Activated naive CD4-positive, alpha-beta T cell treated with anti-CD3 and anti-CD28 coated beads, Interleukin-2, amount 50 U/mL, for 16 hours (primary cell): ENCODE data around the gene HS6ST1.

ENCODE experiments used
- DNase-seq: peaks from one replicate; pipeline ENCODE4 v3.0.0-alpha.2; 2020

The HS6ST1 gene

GRCh38 chr2:128298286-128298685, 20.4 kb downstream of the HS6ST1 start:
- no peak for DNase-seq

GRCh38 chr2:128293870-128294455, 24.7 kb downstream of the HS6ST1 start:
- no peak for DNase-seq

GRCh38 chr2:128293426-128293755, 25.3 kb downstream of the HS6ST1 start:
- no peak for DNase-seq

- DNase-seq = no peak
Observed at GRCh38 chr2:128292599-128293425, 25.9 kb downstream of the HS6ST1 start.

- DNase-seq = no peak
Observed at GRCh38 chr2:128291844-128292598, 26.6 kb downstream of the HS6ST1 start.

DNA sequence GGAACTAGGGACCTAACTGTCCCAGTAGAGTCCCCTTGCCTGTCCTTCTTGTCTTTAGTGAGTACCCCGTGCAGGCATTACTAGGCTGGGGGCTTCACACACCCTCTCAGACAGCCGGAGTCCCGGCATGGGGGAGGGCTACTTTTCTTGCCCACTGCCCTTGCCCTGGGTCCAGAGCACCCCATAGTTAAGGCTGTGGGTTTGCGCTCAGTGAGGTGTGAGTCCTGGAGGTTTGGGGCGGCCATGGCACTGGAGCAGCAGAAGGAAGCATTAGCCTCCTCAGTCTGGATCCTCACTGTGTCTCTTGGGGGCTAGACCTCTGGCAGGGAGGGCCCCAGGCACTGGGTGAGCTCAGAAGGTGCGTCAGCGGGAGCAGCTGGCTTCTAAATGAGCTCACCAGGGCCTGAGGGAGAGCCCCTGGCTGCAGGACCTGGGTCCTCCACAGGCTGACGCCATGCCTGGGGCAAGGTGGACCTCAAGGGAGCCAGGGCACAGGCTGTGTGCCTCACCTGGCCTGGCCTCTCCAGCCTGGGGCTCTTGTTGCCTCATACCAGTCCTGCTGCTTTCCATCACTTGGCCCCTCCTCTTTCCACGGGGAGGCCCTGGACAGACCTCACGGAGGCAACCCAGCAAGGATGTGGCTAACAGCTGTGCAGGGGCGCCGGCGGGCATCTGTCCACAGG, 27.4 kb downstream of the HS6ST1 start:
- no peak for DNase-seq

DNA sequence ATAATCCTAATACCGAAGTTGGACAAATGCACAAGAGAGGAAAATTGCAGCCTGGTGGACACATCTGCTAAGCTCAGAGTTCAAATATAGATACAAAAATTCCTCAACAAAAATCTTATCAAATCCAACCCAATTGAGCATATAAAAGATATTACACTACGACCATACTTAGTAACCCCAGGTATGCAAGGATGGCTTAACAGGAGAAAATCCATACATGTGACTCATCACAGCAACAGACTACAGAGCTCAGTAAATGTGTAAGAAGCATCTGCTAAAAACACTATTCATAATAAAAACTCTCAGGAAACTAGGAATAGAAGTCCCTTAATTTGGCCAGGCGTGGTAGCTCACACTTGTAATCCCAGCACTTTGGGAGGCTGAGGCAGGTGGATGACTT, 28.3 kb downstream of the HS6ST1 start:
- no peak for DNase-seq

GRCh38 chr2:128289439-128289838, 29.2 kb downstream of the HS6ST1 start:
- no peak for DNase-seq

DNA sequence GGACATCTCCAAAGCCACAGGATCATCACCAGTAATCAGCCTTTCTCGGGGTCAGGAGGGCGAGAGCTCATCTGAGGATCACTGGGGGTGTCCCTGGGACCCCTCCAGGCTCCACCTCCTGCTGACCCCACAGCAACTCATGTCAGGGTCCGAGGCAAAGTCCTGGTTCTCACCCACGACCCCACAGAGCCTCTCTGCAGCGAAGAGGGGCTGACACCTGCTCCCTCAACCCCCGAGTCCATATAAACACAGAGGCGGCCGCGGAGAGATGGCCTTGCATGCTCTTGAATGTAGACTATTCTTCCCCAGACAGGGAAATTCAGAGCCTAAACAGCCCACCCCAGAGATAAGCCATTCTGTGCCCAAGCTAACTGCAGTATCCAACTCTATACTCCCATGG, 29.9 kb downstream of the HS6ST1 start:
- no peak for DNase-seq

DNA sequence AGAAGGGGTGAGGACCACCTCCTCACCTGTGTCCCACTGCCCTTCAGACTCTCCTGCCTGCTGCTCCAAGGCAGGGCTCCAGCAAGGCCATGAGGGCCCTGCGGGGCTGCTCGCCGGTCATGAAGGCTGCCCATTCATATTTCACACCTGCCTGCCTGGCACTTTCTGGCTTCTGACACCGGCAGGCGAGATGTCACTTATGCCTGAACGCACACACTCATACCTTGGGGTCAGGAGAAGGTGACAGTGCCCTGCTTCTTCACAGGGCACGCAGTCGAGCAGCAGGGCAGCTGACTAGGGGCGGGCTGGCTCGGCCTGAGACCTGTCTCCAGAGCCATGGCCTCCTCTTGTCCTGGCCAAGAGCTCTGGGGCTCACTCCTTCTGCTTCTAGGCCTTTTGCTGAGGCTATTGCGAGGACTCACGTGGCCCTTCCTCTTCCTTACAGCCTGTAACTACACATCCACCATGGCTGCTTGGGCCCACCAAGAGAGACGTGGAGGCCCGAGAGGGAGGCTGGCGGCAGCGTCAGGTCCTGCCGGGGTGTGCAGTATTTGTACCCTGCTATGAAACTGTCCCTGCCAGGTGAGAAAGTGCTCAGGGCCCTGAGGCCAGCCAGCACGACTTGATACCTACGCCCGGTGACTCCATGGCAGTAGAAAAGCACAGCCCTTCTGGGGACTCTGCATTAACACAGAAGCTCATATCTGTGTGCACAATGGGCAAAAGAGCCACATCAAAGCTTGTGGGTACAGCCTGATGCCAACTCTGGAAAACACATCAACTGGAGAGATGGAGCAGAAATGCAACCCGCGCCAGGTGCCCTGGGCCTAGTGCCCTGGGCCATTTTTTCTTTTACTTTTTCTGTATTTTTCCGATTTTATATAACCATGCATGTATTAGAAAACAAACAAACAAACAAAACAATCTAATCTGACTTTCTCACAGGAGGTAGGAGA, 30.6 kb downstream of the HS6ST1 start:
- no peak for DNase-seq

DNA sequence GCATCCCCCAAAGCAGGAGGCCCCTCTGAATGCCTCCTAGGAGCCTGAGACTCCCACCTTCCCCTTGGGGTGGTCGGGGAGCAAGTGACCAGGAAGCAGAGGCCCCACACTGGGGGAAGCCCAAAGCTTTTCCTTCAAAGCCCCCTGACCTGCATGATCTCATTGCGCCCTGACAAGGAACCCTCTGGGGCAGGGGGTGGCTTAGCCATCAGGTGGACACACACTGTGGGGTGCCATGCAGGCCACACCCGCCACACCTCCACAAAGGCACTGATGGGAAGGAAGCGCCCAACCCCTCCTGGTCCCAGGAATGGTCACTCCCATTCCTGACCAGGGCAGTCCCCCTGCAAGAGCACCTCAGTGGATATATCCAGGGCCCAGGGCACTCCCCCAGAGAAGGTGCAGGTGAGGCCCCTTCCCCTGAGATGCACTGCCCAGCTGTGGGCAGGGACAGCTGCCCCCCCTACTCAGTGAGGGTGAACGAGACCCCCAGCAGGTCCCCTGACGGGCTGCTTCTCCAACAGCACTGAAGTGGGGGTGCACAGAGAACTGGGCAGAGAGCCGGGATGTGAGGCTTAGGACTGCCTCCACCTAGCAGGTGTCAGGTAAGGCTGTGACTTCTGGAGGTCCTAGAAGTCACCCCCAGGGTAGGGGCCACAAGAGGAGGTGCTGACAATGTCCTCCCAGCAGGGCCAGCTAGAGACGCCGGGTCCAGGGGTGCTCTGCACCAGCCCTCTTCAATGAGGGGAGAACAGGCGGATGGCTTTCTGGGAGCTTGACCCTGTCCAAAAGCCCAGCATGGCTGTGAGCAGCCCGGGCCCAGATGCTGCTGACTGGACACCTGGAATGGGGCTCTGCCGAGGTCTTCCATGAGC, 31.5 kb downstream of the HS6ST1 start:
- DNase-seq = no peak

DNA sequence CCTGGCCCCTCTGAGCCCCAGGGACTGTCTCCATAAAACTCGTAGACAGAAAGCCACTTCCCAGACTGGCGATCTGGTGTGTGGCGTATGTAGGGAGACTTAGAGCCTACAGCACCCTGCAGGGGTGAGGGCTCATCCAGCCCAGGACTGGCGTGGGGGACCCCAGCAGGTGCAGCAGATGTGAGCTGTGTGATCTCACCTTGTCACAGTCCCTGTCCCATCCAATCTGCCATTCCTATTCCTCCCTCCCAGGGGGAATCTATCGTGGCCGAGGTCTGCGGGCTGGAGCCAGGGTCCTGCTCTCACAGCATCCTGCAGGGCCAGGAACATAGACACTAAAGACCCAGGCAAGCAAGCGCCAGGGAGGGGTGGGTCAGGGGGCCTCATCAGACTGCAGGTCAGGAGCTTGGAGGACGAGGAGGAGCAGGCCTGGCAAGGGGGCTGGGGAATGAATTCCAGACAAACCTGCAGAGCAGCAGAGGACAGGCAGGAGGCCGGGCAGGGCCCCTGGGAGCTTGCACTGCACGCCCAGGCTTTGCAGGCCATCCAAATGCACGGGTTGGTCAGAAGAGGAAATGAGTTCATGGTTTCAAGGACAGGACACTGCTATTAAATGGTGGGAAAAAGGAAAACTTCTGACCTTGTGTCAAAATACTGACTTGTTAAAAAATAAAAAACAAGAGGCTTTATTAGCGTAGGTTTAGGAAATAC, 32.5 kb downstream of the HS6ST1 start:
- DNase-seq = no peak

- DNase-seq = no peak
Observed at GRCh38 chr2:128285329-128285931, 33.2 kb downstream of the HS6ST1 start.

GRCh38 chr2:128284841-128285240, 33.8 kb downstream of the HS6ST1 start:
- DNase-seq = no peak

DNA sequence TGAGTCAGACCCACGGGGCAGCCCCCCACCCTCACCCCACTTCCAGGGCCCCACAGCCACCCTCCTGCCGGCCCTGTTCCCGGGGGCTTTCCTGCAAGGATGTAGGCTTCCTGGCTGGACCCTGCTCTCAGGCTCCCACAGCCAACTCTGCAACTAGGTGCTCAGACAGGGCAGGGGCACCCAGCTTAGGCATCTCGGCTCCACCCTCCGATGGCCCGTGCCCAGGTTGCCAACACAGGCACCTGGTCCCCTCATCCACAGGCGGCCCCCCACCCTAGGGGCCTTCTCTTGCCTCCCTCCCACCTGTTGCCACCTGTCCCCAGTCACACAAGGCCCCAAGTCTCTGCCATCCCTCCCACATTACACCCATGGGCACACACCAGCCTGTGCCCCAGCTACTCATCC, 34.6 kb downstream of the HS6ST1 start:
- DNase-seq = no peak

DNA sequence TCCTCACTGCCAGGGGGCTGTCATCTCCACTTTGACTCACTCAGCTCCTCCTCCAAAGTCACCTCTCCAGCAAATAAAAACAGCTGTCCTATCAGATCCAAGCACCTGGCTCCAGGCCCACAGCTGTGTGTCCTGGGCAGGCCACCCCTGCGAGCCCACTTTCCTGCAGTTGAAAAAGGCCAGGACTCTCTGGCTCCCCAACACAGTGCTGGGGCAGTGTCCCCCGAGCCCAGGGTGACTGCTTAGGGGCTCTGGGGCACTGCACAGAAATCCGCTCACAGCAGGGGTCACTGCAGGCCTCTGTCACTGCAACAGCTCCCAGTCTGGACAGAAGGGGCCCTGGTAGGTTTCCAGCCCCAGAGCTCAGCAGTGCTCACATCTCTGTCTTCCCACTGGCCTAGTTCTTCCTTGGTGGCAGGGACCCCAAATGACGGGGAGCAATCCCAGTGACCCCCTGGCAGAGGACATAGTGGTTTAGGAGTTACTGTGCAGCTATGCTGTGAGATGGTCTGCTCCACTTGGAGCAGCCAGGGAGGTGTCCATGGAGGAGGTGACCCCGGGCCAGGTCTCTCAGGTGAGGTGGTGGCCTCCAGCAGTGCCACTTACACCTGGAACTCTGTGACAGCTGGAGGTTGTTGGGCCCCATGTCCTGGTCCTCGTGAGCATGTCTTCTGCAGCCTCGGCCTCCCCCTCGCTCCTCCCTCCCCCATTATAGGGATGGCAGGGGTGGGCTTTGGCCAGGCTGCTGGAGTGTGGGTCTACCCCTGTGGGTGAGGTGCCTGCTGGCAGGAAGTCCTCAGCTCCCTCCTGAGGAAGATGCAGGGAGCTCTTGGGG, 35.5 kb downstream of the HS6ST1 start:
- no peak for DNase-seq

- DNase-seq = no peak
Observed at GRCh38 chr2:128282246-128282975, 36.3 kb downstream of the HS6ST1 start.

- DNase-seq = no peak
Observed at GRCh38 chr2:128281852-128282245, 36.8 kb downstream of the HS6ST1 start.
